K562 (cell line): ENCODE measurements around the gene TMEM61. TPM values are rescaled to one million over a fixed set of nuclear protein-coding genes. Genes with fewer than 3 reads are reported as not detected.

Source experiments
- ATAC-seq: fragments of 200-7000 bp; cut with Tn5 transposase; 3 replicates; pipeline ENCODE4 v1.9.1; 2020; ENCODE audit warnings: moderate library complexity
- BruUV-seq: library from RNA; stranded (reverse); fragments of 400-500 nt; replicated peaks from 2 replicates; lab custom pipeline; 2021; lab: Mats Ljungman, UMichigan
- CTCF ChIA-PET: fragments of 300-600 bp; formaldehyde crosslinking; extraction: SDS; loops from one replicate; lab custom pipeline; 2021; ENCODE audit warnings: low intra/inter-chr PET ratio; lab: Yijun Ruan, JAX
- POLR2A ChIA-PET: fragments of 300-600, 350-650 bp; sonication (Branson Sonifier 250); formaldehyde crosslinking; extraction: SDS; loops from one replicate; lab custom pipeline; 2021; ENCODE audit warnings: antibody characterized with exemption, inconsistent platforms; lab: Yijun Ruan, JAX
- DNase-seq, 4 experiments: peaks; one replicate each; pipeline versions ENCODE4 v3.0.0 to v3.0.0-alpha.2; 2011 to 2018; ENCODE audit warnings: low spot score in 3 of 4, mixed read lengths in 3 of 4; ENCODE audit errors: extremely low read depth in 1 of 4
- FAIRE-seq: peaks from 2 replicates; lab custom pipeline; 2011; peaks lifted over from hg19 to GRCh38; lab: Jason Lieb, UNC
- H2AFZ ChIP-seq: 2 replicates; pipeline ENCODE4 v1.6.0; 2011; ENCODE audit warnings: low read depth, low read length, control low read depth, inconsistent platforms
- H3K27ac ChIP-seq: fragments of 200-600 bp; 3 replicates; pipeline ENCODE4 v1.8.0; 2011; ENCODE audit warnings: low read depth, mild to moderate bottlenecking, control low read depth, inconsistent platforms, low read length, moderate library complexity, mixed read lengths; ENCODE audit errors: extremely low read depth
- H3K27me3 ChIP-seq, 2 experiments: fragments of 300-600 bp in 1 of 2; 2 replicates in 1 of 2; 3 replicates in 1 of 2; pipeline versions ENCODE4 v1.6.0 to v1.8.0; 2011; ENCODE audit warnings: inconsistent platforms in 2 of 2, low read length in 2 of 2, mild to moderate bottlenecking in 1 of 2, mixed read lengths in 1 of 2, moderate library complexity in 1 of 2; ENCODE audit not compliant: control insufficient read depth in 2 of 2, insufficient read depth in 2 of 2
- H3K36me3 ChIP-seq: fragments of 300-600 bp; 3 replicates; pipeline ENCODE4 v1.8.0; 2011; ENCODE audit warnings: mild to moderate bottlenecking, low read length, inconsistent platforms; ENCODE audit not compliant: control insufficient read depth, insufficient read depth
- H3K4me1 ChIP-seq, 2 experiments: fragments of 200-600 bp in 1 of 2; replicated peaks in 1 of 2; 2 replicates in 1 of 2; 3 replicates in 1 of 2; pipeline versions ENCODE4 v1.5.1 to v1.8.0; 2011; ENCODE audit warnings: inconsistent platforms in 2 of 2, low read length in 2 of 2, mild to moderate bottlenecking in 1 of 2, mixed read lengths in 1 of 2, moderate library complexity in 1 of 2; ENCODE audit not compliant: control insufficient read depth in 2 of 2, insufficient read depth in 2 of 2
- H3K4me2 ChIP-seq: 2 replicates; pipeline ENCODE4 v1.6.1; 2011; ENCODE audit warnings: low read length, control low read depth, inconsistent platforms, mixed read lengths; ENCODE audit not compliant: insufficient read depth
- H3K4me3 ChIP-seq: fragments of 200-600 bp; sonication (generic), shearing (Covaris generic); 2 replicates; pipeline ENCODE4 v1.5.1; 2016; ENCODE audit warnings: control low read depth, inconsistent platforms
- H3K79me2 ChIP-seq: fragments of 200-600 bp; 3 replicates; pipeline ENCODE4 v1.8.0; 2011; ENCODE audit warnings: low read length, inconsistent platforms; ENCODE audit not compliant: control insufficient read depth, insufficient read depth
- H3K9ac ChIP-seq, 2 experiments: 2 replicates each; pipeline versions ENCODE4 v1.6.0 to v1.6.1; 2011; ENCODE audit warnings: low read depth in 2 of 2, low read length in 2 of 2, control low read depth in 1 of 2, inconsistent platforms in 1 of 2, mild to moderate bottlenecking in 1 of 2, mixed read lengths in 1 of 2; ENCODE audit not compliant: insufficient read depth in 1 of 2
- H3K9me1 ChIP-seq: one replicate; pipeline ENCODE4 v1.6.0; 2011; ENCODE audit warnings: inconsistent platforms, mild to moderate bottlenecking, low read length, moderate library complexity; ENCODE audit not compliant: control insufficient read depth, insufficient read depth
- H3K9me3 ChIP-seq: replicated peaks from 2 replicates; pipeline ENCODE4 v1.5.1; 2011; ENCODE audit warnings: low read depth, low read length, inconsistent platforms; ENCODE audit not compliant: control insufficient read depth, insufficient read depth
- H4K20me1 ChIP-seq: replicated peaks from 2 replicates; pipeline ENCODE4 v1.6.1; 2011; ENCODE audit warnings: low read length, inconsistent platforms, mixed read lengths; ENCODE audit not compliant: control insufficient read depth, insufficient read depth
- CAMTA2 ChIP-seq: fragments of 250-450 bp; sonication (Bioruptor Pico); conservative IDR thresholded peaks from 2 replicates; pipeline ENCODE4 v1.5.1; 2022
- HLTF ChIP-seq: fragments of 450-650 bp; IDR thresholded peaks from 2 replicates; pipeline ENCODE4 v1.6.1; 2016
- KLF13 ChIP-seq: fragments of 450-650 bp; IDR thresholded peaks from 2 replicates; pipeline ENCODE4 v1.6.1; 2016; ENCODE audit warnings: missing genetic modification characterization, low read depth, mild to moderate bottlenecking, missing compliant biosample characterization, moderate library complexity, borderline replicate concordance
- MIER1 ChIP-seq: fragments of 450-650 bp; IDR thresholded peaks from 2 replicates; pipeline ENCODE4 v1.6.1; 2016; ENCODE audit warnings: antibody characterized with exemption, mild to moderate bottlenecking, low read depth
- NCOA4 ChIP-seq: fragments of 450-650 bp; IDR thresholded peaks from 2 replicates; pipeline ENCODE4 v1.6.1; 2018; ENCODE audit warnings: mild to moderate bottlenecking; ENCODE audit not compliant: partially characterized antibody
- POU5F1 ChIP-seq: fragments of 150-350 bp; IDR thresholded peaks from 2 replicates; pipeline ENCODE4 v1.6.1; 2014; ENCODE audit warnings: borderline replicate concordance, low read length, low read depth, mild to moderate bottlenecking; ENCODE audit not compliant: partially characterized antibody
- RBM39 ChIP-seq: fragments of 200-400 bp; formaldehyde crosslinking; optimal IDR thresholded peaks from 2 replicates; pipeline ENCODE3; 2018; ENCODE audit warnings: low read depth, low read length
- SREBF2 ChIP-seq: sonication (generic); formaldehyde crosslinking; IDR thresholded peaks from 2 replicates; pipeline ENCODE4 v1.4.0; 2020; ENCODE audit warnings: mild to moderate bottlenecking, missing genetic modification reagents
- TAF1 ChIP-seq: IDR thresholded peaks from 2 replicates; pipeline ENCODE4 v1.6.1; 2011; ENCODE audit warnings: mild to moderate bottlenecking, low read length, moderate library complexity; ENCODE audit not compliant: insufficient read depth, control insufficient read depth, severe bottlenecking; ENCODE audit errors: extremely low read depth
- YY1 ChIP-seq, 3 experiments: IDR thresholded peaks; 2 replicates each; pipeline ENCODE4 v1.6.1; 2011; ENCODE audit warnings: low read length in 2 of 3, mild to moderate bottlenecking in 2 of 3, moderate library complexity in 2 of 3, borderline replicate concordance in 1 of 3, control low read depth in 1 of 3, low read depth in 1 of 3; ENCODE audit not compliant: insufficient read depth in 3 of 3, insufficient replicate concordance in 2 of 3, control insufficient read depth in 1 of 3, insufficient read length in 1 of 3; ENCODE audit errors: extremely low read depth in 1 of 3
- ZFP30 ChIP-seq: fragments of 250-450 bp; sonication (Bioruptor Pico); IDR thresholded peaks from 2 replicates; pipeline ENCODE4 v1.8.0; 2022; ENCODE audit warnings: moderate library complexity, mild to moderate bottlenecking, inconsistent platforms, borderline replicate concordance
- ZNF274 ChIP-seq: IDR thresholded peaks from 2 replicates; pipeline ENCODE4 v1.6.1; 2011; ENCODE audit warnings: low read depth, mild to moderate bottlenecking, low read length, moderate library complexity, borderline replicate concordance
- ZNF316 ChIP-seq: fragments of 450-650 bp; IDR thresholded peaks from 2 replicates; pipeline ENCODE4 v1.6.1; 2016
- WGBS: fragments of 100-300 bp; shearing (Covaris generic); methylation state at CpG from one replicate; pipeline ENCODE4 v1.1.6; 2016; ENCODE audit warnings: low coverage, mixed read lengths; ENCODE audit not compliant: insufficient coverage; ENCODE audit errors: missing lambda C conversion rate; 5-methylcytosine and 5-hydroxymethylcytosine counted together
- in situ Hi-C: fragments of 300-500 bp; cut with MboI; formaldehyde crosslinking; loops from 4 replicates; pipeline ENCODE4 v1.15.0; 2018; ENCODE audit warnings: inconsistent platforms, mixed read lengths
- intact Hi-C: fragments of 100-400 bp; cut with micrococcal nuclease; formaldehyde crosslinking; loops from 2 replicates; pipeline ENCODE4 v1.14.2; 2022
- polyA plus RNA-seq, 8 experiments: library from polyadenylated mRNA; depleted of rRNA in 4 of 8; stranded (reverse) in 5 of 8; unstranded in 3 of 8; fragments of >200 nt; fragmentation: Nextera tagmentation in 2 of 8; fragmentation: Illumina TruSeq in 1 of 8; extraction: Ambion mirVana in 2 of 8; extraction: Trizol in 1 of 8; gene quantifications; 2 replicates each; pipeline versions ENCODE4 v1.2.1 to v1.2.3, GENCODE V29; 2011 to 2014; ENCODE audit warnings: inconsistent platforms in 1 of 8, missing spikeins in 1 of 8
- total RNA-seq, 7 experiments: library from RNA; depleted of rRNA in 6 of 7; stranded (reverse); fragments of >200 nt in 6 of 7; fragmentation: Illumina TruSeq in 2 of 7; extraction: Trizol in 2 of 7; gene quantifications; 2 replicates each; pipeline versions ENCODE4 v1.2.1 to v1.2.3, GENCODE V29; 2011 to 2021; ENCODE audit warnings: low replicate concordance in 1 of 7
- TF ChIP-seq, protein P1 (sequence below): fragments of 450-650 bp; IDR thresholded peaks from 2 replicates; pipeline ENCODE4 v1.6.1; 2018; ENCODE audit not compliant: partially characterized antibody
- TF ChIP-seq, protein P2 (sequence below): IDR thresholded peaks from 2 replicates; pipeline ENCODE4 v1.6.1; 2012; ENCODE audit warnings: low read depth, low read length, improper control_type of control experiment, borderline replicate concordance
- TF ChIP-seq, protein P3 (sequence below): sonication (generic); formaldehyde crosslinking; IDR thresholded peaks from 2 replicates; pipeline ENCODE4 v1.8.1; 2022; ENCODE audit warnings: missing genetic modification reagents

The TMEM61 gene
- total and polyA plus RNA-seq, 9 of the 15 experiments (the other 6 are each of a cell fraction or from before 2014, with no cell fraction given): not detected

DNA sequence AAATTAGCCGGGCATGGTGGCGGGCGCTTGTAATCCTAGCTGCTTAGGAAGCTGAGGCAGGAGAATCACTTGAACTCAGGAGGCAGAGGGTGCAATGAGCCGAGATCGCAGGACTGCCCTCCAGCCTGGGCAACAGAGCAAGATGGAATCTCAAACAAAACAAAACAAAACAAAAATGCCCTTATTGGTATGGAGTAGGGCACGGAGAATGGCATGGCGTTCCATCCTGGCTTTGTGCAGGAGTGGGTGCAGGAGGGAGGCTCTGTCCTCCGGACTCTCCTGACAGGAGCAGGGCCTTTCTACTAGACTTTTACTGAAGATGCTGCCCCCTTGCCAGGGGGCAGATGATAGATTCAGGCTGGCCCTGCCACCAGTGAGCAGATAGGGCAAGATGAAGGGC, 1.0 kb downstream of the TMEM61 start:
- 3% methylated on average over 8 of the region's 8 CpGs for WGBS
- Histone ChIP-seq H3K4me1 (peaks cover 0 to 14% of the 10 kb centered on the region in 2 experiments; a peak in 2 of 5 replicates), H2AFZ (no peak overlapping the region), H3K9me3 (no peaks in the 10 kb centered on the region), H3K27me3 (peaks cover 29 to 79% of the 10 kb centered on the region in 2 experiments), H3K27ac (no peak overlapping the region), H3K9ac (no peak overlapping the region), H4K20me1 (0 out of 2 replicates have a peak, but pooled peaks cover 5% of the 10 kb centered on the region), H3K79me2 (no peaks in the 10 kb centered on the region), H3K36me3 (no peaks in the 10 kb centered on the region), H3K4me2 (no peak overlapping the region), H3K4me3 (no peak overlapping the region), H3K9me1 (no peaks in the 10 kb centered on the region)
- ChIA-PET CTCF (interaction anchor here (0.5 kb wide), 1 partner anchor 9 kb away, joined by 3 read pairs; no protein-coding TSS in a partner anchor), POLR2A (interaction anchor here (1.7 kb wide), 1 partner anchor 18 kb away, joined by 6 read pairs; no protein-coding TSS in a partner anchor)
- DNase-seq: no peak
- FAIRE-seq: no peak
- BruUV-seq: no TSS peak
- ATAC-seq: no peak
- in situ Hi-C loops (no loop called here), intact Hi-C loops (no loop called here)
- no peak for TF ChIP-seq HLTF
- no peak for TF ChIP-seq SREBF2
- TF ChIP-seq POU5F1: no peak
- TF ChIP-seq RBM39: no peak
- TF ChIP-seq TAF1: no peak
- TF ChIP-seq ZNF316: no peak
- TF ChIP-seq MIER1: no peak
- TF ChIP-seq CAMTA2 (CRISPR knock-in tag): no peak
- TF ChIP-seq ZNF274: no peak
- TF ChIP-seq NCOA4: no peak
- no peak for TF ChIP-seq ZFP30
- TF ChIP-seq KLF13: no peak
- TF ChIP-seq, protein P1, sequence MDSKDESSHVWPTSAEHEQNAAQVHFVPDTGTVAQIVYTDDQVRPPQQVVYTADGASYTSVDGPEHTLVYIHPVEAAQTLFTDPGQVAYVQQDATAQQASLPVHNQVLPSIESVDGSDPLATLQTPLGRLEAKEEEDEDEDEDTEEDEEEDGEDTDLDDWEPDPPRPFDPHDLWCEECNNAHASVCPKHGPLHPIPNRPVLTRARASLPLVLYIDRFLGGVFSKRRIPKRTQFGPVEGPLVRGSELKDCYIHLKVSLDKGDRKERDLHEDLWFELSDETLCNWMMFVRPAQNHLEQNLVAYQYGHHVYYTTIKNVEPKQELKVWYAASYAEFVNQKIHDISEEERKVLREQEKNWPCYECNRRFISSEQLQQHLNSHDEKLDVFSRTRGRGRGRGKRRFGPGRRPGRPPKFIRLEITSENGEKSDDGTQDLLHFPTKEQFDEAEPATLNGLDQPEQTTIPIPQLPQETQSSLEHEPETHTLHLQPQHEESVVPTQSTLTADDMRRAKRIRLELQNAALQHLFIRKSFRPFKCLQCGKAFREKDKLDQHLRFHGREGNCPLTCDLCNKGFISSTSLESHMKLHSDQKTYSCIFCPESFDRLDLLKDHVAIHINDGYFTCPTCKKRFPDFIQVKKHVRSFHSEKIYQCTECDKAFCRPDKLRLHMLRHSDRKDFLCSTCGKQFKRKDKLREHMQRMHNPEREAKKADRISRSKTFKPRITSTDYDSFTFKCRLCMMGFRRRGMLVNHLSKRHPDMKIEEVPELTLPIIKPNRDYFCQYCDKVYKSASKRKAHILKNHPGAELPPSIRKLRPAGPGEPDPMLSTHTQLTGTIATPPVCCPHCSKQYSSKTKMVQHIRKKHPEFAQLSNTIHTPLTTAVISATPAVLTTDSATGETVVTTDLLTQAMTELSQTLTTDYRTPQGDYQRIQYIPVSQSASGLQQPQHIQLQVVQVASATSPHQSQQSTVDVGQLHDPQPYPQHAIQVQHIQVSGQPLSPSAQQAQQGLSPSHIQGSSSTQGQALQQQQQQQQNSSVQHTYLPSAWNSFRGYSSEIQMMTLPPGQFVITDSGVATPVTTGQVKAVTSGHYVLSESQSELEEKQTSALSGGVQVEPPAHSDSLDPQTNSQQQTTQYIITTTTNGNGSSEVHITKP: no peak
- TF ChIP-seq, protein P2, sequence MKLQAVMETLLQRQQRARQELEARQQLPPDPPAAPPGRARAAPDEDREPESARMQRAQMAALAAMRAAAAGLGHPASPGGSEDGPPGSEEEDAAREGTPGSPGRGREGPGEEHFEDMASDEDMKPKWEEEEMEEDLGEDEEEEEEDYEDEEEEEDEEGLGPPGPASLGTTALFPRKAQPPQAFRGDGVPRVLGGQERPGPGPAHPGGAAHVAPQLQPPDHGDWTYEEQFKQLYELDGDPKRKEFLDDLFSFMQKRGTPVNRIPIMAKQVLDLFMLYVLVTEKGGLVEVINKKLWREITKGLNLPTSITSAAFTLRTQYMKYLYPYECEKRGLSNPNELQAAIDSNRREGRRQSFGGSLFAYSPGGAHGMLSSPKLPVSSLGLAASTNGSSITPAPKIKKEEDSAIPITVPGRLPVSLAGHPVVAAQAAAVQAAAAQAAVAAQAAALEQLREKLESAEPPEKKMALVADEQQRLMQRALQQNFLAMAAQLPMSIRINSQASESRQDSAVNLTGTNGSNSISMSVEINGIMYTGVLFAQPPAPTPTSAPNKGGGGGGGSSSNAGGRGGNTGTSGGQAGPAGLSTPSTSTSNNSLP: no peak
- TF ChIP-seq, protein P3, sequence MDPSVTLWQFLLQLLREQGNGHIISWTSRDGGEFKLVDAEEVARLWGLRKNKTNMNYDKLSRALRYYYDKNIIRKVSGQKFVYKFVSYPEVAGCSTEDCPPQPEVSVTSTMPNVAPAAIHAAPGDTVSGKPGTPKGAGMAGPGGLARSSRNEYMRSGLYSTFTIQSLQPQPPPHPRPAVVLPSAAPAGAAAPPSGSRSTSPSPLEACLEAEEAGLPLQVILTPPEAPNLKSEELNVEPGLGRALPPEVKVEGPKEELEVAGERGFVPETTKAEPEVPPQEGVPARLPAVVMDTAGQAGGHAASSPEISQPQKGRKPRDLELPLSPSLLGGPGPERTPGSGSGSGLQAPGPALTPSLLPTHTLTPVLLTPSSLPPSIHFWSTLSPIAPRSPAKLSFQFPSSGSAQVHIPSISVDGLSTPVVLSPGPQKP: no peak
- no peak for TF ChIP-seq YY1 (IDR thresholded peaks at IDR 0.05; ENCODE audit: borderline replicate concordance in 1 of 3, control insufficient read depth in 1 of 3, extremely low read depth in 1 of 3, insufficient read depth in 3 of 3, insufficient read length in 1 of 3, insufficient replicate concordance in 2 of 3, low read depth in 1 of 3, low read length in 2 of 3)
